DMS 273 (cell line): ENCODE data around the gene FAXDC2.

ENCODE experiments used
- DNase-seq: peaks from one replicate; lab custom pipeline; 2025; ENCODE audit not compliant: unreplicated experiment; lab: John Stamatoyannopoulos, UW

FAXDC2 gene, protein sequence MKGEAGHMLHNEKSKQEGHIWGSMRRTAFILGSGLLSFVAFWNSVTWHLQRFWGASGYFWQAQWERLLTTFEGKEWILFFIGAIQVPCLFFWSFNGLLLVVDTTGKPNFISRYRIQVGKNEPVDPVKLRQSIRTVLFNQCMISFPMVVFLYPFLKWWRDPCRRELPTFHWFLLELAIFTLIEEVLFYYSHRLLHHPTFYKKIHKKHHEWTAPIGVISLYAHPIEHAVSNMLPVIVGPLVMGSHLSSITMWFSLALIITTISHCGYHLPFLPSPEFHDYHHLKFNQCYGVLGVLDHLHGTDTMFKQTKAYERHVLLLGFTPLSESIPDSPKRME

DNA sequence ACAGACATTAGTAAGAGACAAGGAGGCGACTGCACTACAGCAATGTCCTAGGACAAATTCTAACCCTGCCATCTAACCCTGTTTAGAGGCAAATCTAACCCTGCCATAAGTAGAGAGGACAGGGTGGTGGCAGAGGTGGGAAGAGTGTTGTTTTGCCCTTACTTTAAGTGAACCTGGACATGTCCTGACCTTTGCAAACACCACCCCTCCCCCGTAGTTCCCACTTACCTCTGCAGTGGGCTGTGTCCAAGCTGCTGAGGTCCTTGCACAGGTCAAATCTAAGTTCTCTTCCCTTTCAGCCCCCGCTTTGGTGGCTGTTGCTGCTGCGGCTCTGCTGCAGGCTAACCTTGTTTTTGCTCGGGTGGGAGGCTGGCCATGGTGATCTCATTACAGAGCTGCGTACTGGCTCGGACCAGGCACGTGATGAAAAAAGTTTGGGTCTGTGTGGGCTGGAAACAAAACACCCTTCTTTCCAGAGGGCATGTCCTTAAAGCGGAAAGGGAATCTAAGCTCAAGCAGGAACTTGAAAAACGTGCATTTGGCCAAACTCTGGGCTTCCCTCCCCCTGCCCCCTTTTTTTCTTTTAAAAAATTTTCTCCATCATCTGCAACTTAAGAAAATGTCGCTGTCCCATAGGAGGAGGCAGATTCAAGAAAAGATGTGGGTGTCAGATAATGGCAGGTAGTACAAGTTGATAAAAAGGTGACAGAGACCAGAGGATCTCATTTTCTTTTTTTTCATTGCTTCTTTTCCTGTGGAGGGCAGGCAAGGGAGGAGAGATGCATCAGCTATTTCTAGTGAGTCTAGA lies at the start of gene FAXDC2:
FAXDC2 (minus strand) TSS at position 349 of the 808 bp plus-strand sequence. CDS start 12,425 bp downstream, outside the sequence.
- peak; percentile 52 for DNase-seq

DNA sequence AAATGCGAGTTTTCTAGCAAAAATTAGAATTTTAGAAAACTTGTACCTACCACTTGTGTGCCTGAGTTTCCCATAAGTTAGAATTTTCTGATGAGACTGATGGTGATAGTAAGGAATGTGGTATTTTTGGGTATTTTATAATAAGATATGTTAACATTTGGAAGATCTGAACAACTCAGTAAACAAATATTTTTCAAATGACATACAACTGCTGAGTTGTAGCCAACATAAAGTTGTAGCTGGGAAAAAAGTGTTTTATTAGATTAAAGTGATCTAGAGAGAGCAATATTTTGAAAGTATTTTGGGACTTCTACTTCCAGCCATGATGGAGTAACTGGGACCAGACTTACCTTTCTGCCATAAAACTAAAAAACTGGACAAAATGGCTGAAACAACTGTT lies 49.7 kb upstream of the FAXDC2 start:
- no peak for DNase-seq

- no peak for DNase-seq
Measured at GRCh38 chr5:154899151-154899816, 48.9 kb upstream of the FAXDC2 start.

- no peak for DNase-seq
Measured at GRCh38 chr5:154898210-154898609, 47.8 kb upstream of the FAXDC2 start.

DNA sequence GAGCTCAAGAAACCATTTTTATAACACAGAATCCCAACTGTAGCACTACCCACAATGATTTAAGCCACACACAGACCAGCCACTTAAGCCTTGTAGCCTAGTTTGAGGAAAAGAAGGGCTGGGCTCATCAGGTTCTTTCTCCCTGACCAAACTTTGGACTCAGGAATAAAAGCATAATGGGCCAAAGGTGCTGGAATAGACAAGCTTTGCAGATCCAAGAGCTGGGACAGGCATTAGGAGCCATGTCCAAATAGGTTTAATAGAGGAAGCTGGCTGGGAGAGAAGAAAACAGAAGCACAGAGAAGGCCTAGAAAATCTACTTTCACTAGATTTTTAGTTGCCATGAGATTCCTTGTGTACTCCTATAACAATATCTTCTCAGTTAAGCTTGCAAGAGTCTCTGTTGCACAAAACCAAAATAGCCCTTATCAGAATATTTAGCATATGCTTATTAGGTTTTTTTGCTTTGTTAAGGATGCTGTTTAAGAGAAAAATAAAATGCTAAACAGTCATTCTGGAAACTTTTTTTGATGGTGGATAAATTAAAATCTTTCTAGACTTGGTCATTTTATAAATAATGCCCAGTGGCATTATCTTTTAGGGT lies 46.3 kb upstream of the FAXDC2 start:
- DNase-seq = no peak

GRCh38 chr5:154895606-154896561 lies 45.5 kb upstream of the FAXDC2 start:
- no peak for DNase-seq

DNA sequence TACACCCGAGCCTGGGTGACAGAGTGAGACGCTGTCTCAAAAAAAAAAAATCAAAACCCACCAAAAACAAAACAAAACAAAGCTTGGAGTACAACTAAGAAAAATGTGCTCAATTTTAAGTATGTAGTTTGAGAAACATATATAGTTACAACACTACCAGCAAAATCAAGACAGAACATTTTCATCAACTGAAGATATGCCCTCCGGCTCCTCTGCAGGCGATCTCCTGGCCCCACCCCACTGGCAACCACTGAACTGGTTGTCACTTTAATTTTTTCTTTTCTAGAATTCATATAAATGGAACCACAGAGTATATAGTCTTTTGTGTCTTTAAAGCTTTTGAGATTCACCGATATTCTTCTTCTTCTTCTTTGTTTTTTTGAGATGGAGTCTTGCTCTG lies 43.0 kb upstream of the FAXDC2 start:
- no peak for DNase-seq

- no peak for DNase-seq
Measured at GRCh38 chr5:154892369-154892771, 42.0 kb upstream of the FAXDC2 start.

DNA sequence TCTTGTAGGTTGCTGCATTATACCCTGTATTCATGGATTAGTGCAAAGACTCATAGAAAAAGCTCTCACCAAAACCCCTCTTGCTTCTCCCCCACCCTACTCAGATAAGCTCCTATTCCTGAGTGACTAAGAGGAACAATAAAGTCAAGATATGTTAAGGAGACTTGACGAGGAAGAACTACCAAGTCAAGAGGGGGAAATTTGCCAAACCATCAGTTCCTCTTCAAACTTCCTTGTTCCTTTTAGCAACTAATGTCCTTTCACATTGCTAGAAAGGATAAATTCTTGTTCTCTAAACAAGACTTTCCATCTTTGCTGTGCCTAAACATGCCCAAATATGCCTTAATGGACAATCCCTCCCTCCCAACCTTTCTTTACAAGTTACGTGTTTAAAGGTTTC lies 35.0 kb upstream of the FAXDC2 start:
- DNase-seq = no peak

- no peak for DNase-seq
Measured at GRCh38 chr5:154884424-154884823, 34.0 kb upstream of the FAXDC2 start.

GRCh38 chr5:154881986-154882385 lies 31.6 kb upstream of the FAXDC2 start:
- no peak for DNase-seq

GRCh38 chr5:154878642-154879335 lies 28.4 kb upstream of the FAXDC2 start:
- peak; percentile 17 for DNase-seq

- DNase-seq = no peak
Measured at GRCh38 chr5:154873791-154874331, 23.5 kb upstream of the FAXDC2 start.

GRCh38 chr5:154871734-154872133 lies 21.3 kb upstream of the FAXDC2 start:
- no peak for DNase-seq

GRCh38 chr5:154868702-154869101 lies 18.3 kb upstream of the FAXDC2 start:
- DNase-seq = peak; percentile 54

DNA sequence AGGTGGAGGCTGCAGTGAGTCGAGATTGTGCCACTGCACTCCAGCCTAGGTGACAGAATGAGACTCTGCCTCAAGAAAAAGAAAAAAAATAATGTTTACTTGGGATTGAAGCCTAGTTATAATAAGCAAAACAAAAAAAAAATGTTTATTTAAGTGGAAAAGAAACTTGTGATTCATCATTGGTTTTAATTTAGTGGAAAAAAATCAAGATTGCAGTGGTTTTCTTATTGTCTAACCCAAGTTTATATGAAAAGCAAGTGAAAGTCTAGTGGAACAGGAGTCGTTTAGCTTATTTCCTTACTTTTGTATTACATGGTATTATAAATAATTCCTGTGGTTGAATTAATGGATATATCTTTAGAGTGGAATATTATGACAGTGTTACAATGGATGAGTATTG lies 16.4 kb upstream of the FAXDC2 start:
- DNase-seq = no peak

GRCh38 chr5:154865466-154866184 lies 15.2 kb upstream of the FAXDC2 start:
- no peak for DNase-seq

DNA sequence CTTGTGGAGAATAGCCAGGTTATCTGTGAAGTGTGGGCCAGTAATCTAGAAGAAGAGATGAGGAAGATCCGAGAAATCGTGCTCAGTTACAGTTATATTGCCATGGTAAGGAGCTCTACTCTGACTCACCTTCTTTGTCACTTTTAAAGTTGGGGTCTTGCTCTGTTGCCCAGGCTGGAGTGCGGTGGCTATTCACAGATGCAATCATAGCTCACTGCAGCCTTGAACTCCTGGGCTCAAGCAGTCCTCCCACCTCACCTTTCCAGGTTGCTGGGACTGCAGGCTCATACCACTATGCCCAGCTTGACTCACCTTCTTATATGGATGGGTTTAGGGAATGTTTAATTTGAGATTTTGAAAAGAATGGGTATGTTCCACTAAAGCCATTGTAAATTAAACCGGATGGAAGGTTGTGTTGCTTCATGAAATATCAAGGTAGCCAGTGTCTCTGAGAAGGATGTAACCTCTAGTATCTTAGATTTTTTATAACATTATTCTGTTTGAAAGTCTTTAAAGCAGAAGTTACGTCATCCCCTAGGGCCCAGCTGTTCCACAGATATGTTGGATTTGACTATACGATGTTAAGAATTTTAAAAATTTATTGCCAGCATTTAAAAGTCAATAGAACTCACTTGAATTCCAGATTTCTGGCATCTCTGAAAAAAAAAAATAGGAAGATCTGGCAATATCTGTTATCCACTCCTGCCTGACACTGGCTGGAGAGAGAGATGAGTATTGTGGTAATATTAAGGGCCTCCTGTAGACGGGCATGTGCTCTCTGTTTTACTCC lies 13.1 kb upstream of the FAXDC2 start:
- DNase-seq = no peak
